ENCODE measurements around the gene STK4. TPM values are rescaled to one million over a fixed set of nuclear protein-coding genes. Genes with fewer than 3 reads are reported as not detected.

STK4 gene
- total and polyA plus RNA-seq, 4 donors, result 5.4 to 41.0 (median 24.9) TPM

GRCh38 chr20:44930517-44931168 lies 35.7 kb upstream of the STK4 start:
- 95 to 98% methylated on average over 16 to 18 of the region's 18 CpGs for WGBS, 2 donors
- DNase-seq (no peak), ATAC-seq (ENCODE audit: low FRiP score) (no peak)
- H3K4me3 ChIP-seq (ENCODE audit: low read length in 2 of 2), result no peak overlapping the region
- H3K27me3 ChIP-seq (ENCODE audit: control insufficient read depth in 1 of 2, insufficient read depth in 2 of 2, low read length in 1 of 2), result no peaks in the 10 kb centered on the region
- intact Hi-C loops (cut with DNase I), result no loop called here
- H3K27ac ChIP-seq (ENCODE audit: low read depth in 1 of 2, low read length in 2 of 2), result no peak overlapping the region
- H3K4me1 ChIP-seq (ENCODE audit: control insufficient read depth in 1 of 2, insufficient read depth in 2 of 2, low read length in 2 of 2), result no peaks in the 10 kb centered on the region
- no peaks in the 10 kb centered on the region for H3K36me3 ChIP-seq (ENCODE audit: control insufficient read depth in 1 of 2, insufficient read depth in 2 of 2, low read length in 1 of 2)
- no peaks in the 10 kb centered on the region for H3K9me3 ChIP-seq (ENCODE audit: control insufficient read depth, low read length)

- H3K4me3 ChIP-seq (ENCODE audit: low read length in 2 of 2), result no peak overlapping the region
- peaks cover 0 to 2% of the 10 kb centered on the region in 2 donors for H3K36me3 ChIP-seq (ENCODE audit: control insufficient read depth in 1 of 2, insufficient read depth in 2 of 2, low read length in 1 of 2)
- intact Hi-C loops (cut with DNase I), result no loop called here
- ATAC-seq (ENCODE audit: low FRiP score) (no peak), DNase-seq (no peak)
- no peaks in the 10 kb centered on the region for H3K27me3 ChIP-seq (ENCODE audit: control insufficient read depth in 1 of 2, insufficient read depth in 2 of 2, low read length in 1 of 2)
- no peaks in the 10 kb centered on the region for H3K4me1 ChIP-seq (ENCODE audit: control insufficient read depth in 1 of 2, insufficient read depth in 2 of 2, low read length in 2 of 2)
- WGBS, 2 donors, result 90% methylated on average over 3 of the region's 3 CpGs
- no peaks in the 10 kb centered on the region for H3K9me3 ChIP-seq (ENCODE audit: control insufficient read depth, low read length)
- H3K27ac ChIP-seq (ENCODE audit: low read depth in 1 of 2, low read length in 2 of 2), result no peak overlapping the region
Observed at GRCh38 chr20:44931911-44932310, 34.4 kb upstream of the STK4 start.

- no peak for DNase-seq
- H3K9me3 ChIP-seq (ENCODE audit: control insufficient read depth, low read length), result no peaks in the 10 kb centered on the region
- 93 to 96% methylated on average over 8 of the region's 8 CpGs for WGBS, 2 donors
- no peaks in the 10 kb centered on the region for H3K27me3 ChIP-seq (ENCODE audit: control insufficient read depth in 1 of 2, insufficient read depth in 2 of 2, low read length in 1 of 2)
- intact Hi-C loops (cut with DNase I), result no loop called here
- H3K36me3 ChIP-seq (ENCODE audit: control insufficient read depth in 1 of 2, insufficient read depth in 2 of 2, low read length in 1 of 2), result peaks cover 0 to 2% of the 10 kb centered on the region in 2 donors
- no peak overlapping the region for H3K27ac ChIP-seq (ENCODE audit: low read depth in 1 of 2, low read length in 2 of 2)
- ATAC-seq (ENCODE audit: low FRiP score), result no peak
- no peaks in the 10 kb centered on the region for H3K4me1 ChIP-seq (ENCODE audit: control insufficient read depth in 1 of 2, insufficient read depth in 2 of 2, low read length in 2 of 2)
- H3K4me3 ChIP-seq (ENCODE audit: low read length in 2 of 2), result no peak overlapping the region
Observed at GRCh38 chr20:44932916-44933315, 33.4 kb upstream of the STK4 start.

- intact Hi-C loops (cut with DNase I), result no loop called here
- 90 to 94% methylated on average over 10 of the region's 10 CpGs for WGBS, 2 donors
- no peak overlapping the region for H3K4me3 ChIP-seq (ENCODE audit: low read length in 2 of 2)
- peak; percentile 30 for ATAC-seq (ENCODE audit: low FRiP score)
- H3K27me3 ChIP-seq (ENCODE audit: control insufficient read depth in 1 of 2, insufficient read depth in 2 of 2, low read length in 1 of 2), result no peaks in the 10 kb centered on the region
- no peak overlapping the region for H3K27ac ChIP-seq (ENCODE audit: low read depth in 1 of 2, low read length in 2 of 2)
- no peaks in the 10 kb centered on the region for H3K4me1 ChIP-seq (ENCODE audit: control insufficient read depth in 1 of 2, insufficient read depth in 2 of 2, low read length in 2 of 2)
- no peaks in the 10 kb centered on the region for H3K9me3 ChIP-seq (ENCODE audit: control insufficient read depth, low read length)
- no peak for DNase-seq
- peaks cover 0 to 2% of the 10 kb centered on the region in 2 donors for H3K36me3 ChIP-seq (ENCODE audit: control insufficient read depth in 1 of 2, insufficient read depth in 2 of 2, low read length in 1 of 2)
Observed at GRCh38 chr20:44936510-44936909, 29.8 kb upstream of the STK4 start.

GRCh38 chr20:44938637-44939036 lies 27.7 kb upstream of the STK4 start:
- Histone ChIP-seq H3K36me3 (ENCODE audit: control insufficient read depth in 1 of 2, insufficient read depth in 2 of 2, low read length in 1 of 2) (peaks cover 0 to 13% of the 10 kb centered on the region in 2 donors), H3K4me3 (ENCODE audit: low read length in 2 of 2) (no peak overlapping the region), H3K9me3 (ENCODE audit: control insufficient read depth, low read length) (no peaks in the 10 kb centered on the region), H3K4me1 (ENCODE audit: control insufficient read depth in 1 of 2, insufficient read depth in 2 of 2, low read length in 2 of 2) (no peaks in the 10 kb centered on the region), H3K27me3 (ENCODE audit: control insufficient read depth in 1 of 2, insufficient read depth in 2 of 2, low read length in 1 of 2) (no peaks in the 10 kb centered on the region), H3K27ac (ENCODE audit: low read depth in 1 of 2, low read length in 2 of 2) (no peak overlapping the region)
- DNase-seq, result no peak
- intact Hi-C loops (cut with DNase I), result no loop called here
- 80 to 83% methylated on average over 9 of the region's 9 CpGs for WGBS, 2 donors
- no peak for ATAC-seq (ENCODE audit: low FRiP score)

GRCh38 chr20:44941120-44941691 lies 25.1 kb upstream of the STK4 start:
- intact Hi-C loops (cut with DNase I), result no loop called here
- Histone ChIP-seq H3K27ac (ENCODE audit: low read depth in 1 of 2, low read length in 2 of 2) (no peak overlapping the region), H3K27me3 (ENCODE audit: control insufficient read depth in 1 of 2, insufficient read depth in 2 of 2, low read length in 1 of 2) (no peaks in the 10 kb centered on the region), H3K4me1 (ENCODE audit: control insufficient read depth in 1 of 2, insufficient read depth in 2 of 2, low read length in 2 of 2) (no peaks in the 10 kb centered on the region), H3K9me3 (ENCODE audit: control insufficient read depth, low read length) (no peaks in the 10 kb centered on the region), H3K4me3 (ENCODE audit: low read length in 2 of 2) (no peak overlapping the region), H3K36me3 (ENCODE audit: control insufficient read depth in 1 of 2, insufficient read depth in 2 of 2, low read length in 1 of 2) (peaks cover 0 to 13% of the 10 kb centered on the region in 2 donors)
- ATAC-seq (ENCODE audit: low FRiP score) (no peak), DNase-seq (no peak)
- WGBS, 2 donors, result 86 to 89% methylated on average over 7 of the region's 7 CpGs

GRCh38 chr20:44942264-44942973 lies 23.9 kb upstream of the STK4 start:
- no peak overlapping the region for H3K27ac ChIP-seq (ENCODE audit: low read depth in 1 of 2, low read length in 2 of 2)
- H3K27me3 ChIP-seq (ENCODE audit: control insufficient read depth in 1 of 2, insufficient read depth in 2 of 2, low read length in 1 of 2), result no peaks in the 10 kb centered on the region
- intact Hi-C loops (cut with DNase I), result no loop called here
- peaks cover 0 to 11% of the 10 kb centered on the region in 2 donors for H3K36me3 ChIP-seq (ENCODE audit: control insufficient read depth in 1 of 2, insufficient read depth in 2 of 2, low read length in 1 of 2)
- WGBS, 2 donors, result 86 to 91% methylated on average over 4 of the region's 4 CpGs
- no peaks in the 10 kb centered on the region for H3K9me3 ChIP-seq (ENCODE audit: control insufficient read depth, low read length)
- no peak for DNase-seq
- H3K4me1 ChIP-seq (ENCODE audit: control insufficient read depth in 1 of 2, insufficient read depth in 2 of 2, low read length in 2 of 2), result no peaks in the 10 kb centered on the region
- no peak for ATAC-seq (ENCODE audit: low FRiP score)
- H3K4me3 ChIP-seq (ENCODE audit: low read length in 2 of 2), result no peak overlapping the region

GRCh38 chr20:44943828-44944227 lies 22.5 kb upstream of the STK4 start:
- H3K4me3 ChIP-seq (ENCODE audit: low read length in 2 of 2), result no peak overlapping the region
- peaks cover 0 to 13% of the 10 kb centered on the region in 2 donors for H3K36me3 ChIP-seq (ENCODE audit: control insufficient read depth in 1 of 2, insufficient read depth in 2 of 2, low read length in 1 of 2)
- ATAC-seq (ENCODE audit: low FRiP score) (no peak), DNase-seq (no peak)
- WGBS, 2 donors, result 87 to 93% methylated on average over 4 of the region's 4 CpGs
- H3K4me1 ChIP-seq (ENCODE audit: control insufficient read depth in 1 of 2, insufficient read depth in 2 of 2, low read length in 2 of 2), result no peaks in the 10 kb centered on the region
- no peaks in the 10 kb centered on the region for H3K27me3 ChIP-seq (ENCODE audit: control insufficient read depth in 1 of 2, insufficient read depth in 2 of 2, low read length in 1 of 2)
- H3K27ac ChIP-seq (ENCODE audit: low read depth in 1 of 2, low read length in 2 of 2), result no peak overlapping the region
- intact Hi-C loops (cut with DNase I), result no loop called here
- no peaks in the 10 kb centered on the region for H3K9me3 ChIP-seq (ENCODE audit: control insufficient read depth, low read length)

GRCh38 chr20:44945261-44945660 lies 21.1 kb upstream of the STK4 start:
- intact Hi-C loops (cut with DNase I), result no loop called here
- DNase-seq (no peak), ATAC-seq (ENCODE audit: low FRiP score) (no peak)
- Histone ChIP-seq H3K4me3 (ENCODE audit: low read length in 2 of 2) (no peak overlapping the region), H3K36me3 (ENCODE audit: control insufficient read depth in 1 of 2, insufficient read depth in 2 of 2, low read length in 1 of 2) (peaks cover 0 to 18% of the 10 kb centered on the region in 2 donors), H3K27me3 (ENCODE audit: control insufficient read depth in 1 of 2, insufficient read depth in 2 of 2, low read length in 1 of 2) (no peaks in the 10 kb centered on the region), H3K27ac (ENCODE audit: low read depth in 1 of 2, low read length in 2 of 2) (no peak overlapping the region), H3K4me1 (ENCODE audit: control insufficient read depth in 1 of 2, insufficient read depth in 2 of 2, low read length in 2 of 2) (no peaks in the 10 kb centered on the region), H3K9me3 (ENCODE audit: control insufficient read depth, low read length) (no peaks in the 10 kb centered on the region)
- 89 to 91% methylated on average over 6 of the region's 6 CpGs for WGBS, 2 donors
